H54 (cell line): ENCODE data around the gene LRRC26.

ENCODE experiments used
- DNase-seq: peaks from one replicate; pipeline ENCODE4 v3.0.0; 2011; ENCODE audit warnings: low spot score, mixed read lengths; ENCODE audit not compliant: insufficient read length
- FAIRE-seq: peaks from 3 replicates; lab custom pipeline; 2011; peaks lifted over from hg19 to GRCh38; lab: Jason Lieb, UNC
- POLR2A ChIP-seq: IDR thresholded peaks from 2 replicates; pipeline ENCODE4 v1.6.1; 2011; ENCODE audit warnings: low read depth, mild to moderate bottlenecking, low read length

The LRRC26 gene

DNA sequence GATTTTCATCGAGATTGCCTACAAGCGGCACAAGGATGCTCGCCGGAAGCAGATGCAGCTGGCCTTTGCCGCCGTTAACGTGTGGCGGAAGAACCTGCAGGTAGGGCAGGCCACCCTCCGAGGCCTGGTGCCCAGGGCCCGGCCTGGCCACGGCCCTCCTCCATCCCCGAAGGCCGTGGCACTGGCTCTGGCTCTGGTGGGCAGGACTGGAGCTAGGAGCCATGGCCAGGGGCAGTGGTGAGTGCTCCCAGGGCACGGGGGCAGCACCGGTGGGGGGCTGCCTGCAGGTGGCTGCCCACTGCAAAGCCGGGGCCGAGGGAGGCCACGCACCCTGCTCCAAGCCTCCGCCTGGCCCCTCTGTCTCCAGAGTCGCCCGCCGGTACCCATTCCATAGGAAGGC lies 6.0 kb downstream of the LRRC26 start:
- no peak for TF ChIP-seq POLR2A
- DNase-seq (no peak), FAIRE-seq (no peak)

- FAIRE-seq (no peak), DNase-seq (no peak)
- TF ChIP-seq POLR2A = no peak
Observed at GRCh38 chr9:137163365-137163715, 6.5 kb downstream of the LRRC26 start.

DNA sequence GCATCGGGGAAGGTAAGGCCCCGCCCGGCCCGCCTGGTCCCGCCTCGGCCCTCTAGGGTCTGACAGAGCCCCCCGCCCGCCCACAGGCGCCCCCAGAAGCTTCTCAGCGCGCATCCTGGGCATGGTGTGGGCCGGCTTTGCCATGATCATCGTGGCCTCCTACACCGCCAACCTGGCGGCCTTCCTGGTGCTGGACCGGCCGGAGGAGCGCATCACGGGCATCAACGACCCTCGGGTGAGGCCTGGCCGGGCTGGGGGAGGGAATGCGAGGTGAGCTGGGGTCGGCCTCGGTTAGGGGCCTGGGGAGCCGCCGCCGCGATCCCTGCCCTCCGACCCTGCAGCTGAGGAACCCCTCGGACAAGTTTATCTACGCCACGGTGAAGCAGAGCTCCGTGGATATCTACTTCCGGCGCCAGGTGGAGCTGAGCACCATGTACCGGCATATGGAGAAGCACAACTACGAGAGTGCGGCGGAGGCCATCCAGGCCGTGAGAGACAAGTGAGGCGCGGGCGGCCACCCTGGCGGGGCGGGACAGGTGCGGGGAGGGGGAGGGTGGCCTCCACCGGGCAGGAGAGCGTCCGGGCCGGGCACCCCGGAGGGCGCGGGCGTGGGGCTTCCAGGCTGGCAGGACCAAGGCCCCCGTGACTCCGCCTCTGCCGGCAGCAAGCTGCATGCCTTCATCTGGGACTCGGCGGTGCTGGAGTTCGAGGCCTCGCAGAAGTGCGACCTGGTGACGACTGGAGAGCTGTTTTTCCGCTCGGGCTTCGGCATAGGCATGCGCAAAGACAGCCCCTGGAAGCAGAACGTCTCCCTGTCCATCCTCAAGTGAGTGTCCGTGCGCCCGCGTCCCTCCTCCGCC lies 7.1 kb downstream of the LRRC26 start:
- TF ChIP-seq POLR2A = no peak
- DNase-seq (no peak), FAIRE-seq (no peak)

GRCh38 chr9:137161558-137162486 lies 8.0 kb downstream of the LRRC26 start:
- no peak for TF ChIP-seq POLR2A
- no peak for DNase-seq
- FAIRE-seq = no peak

DNA sequence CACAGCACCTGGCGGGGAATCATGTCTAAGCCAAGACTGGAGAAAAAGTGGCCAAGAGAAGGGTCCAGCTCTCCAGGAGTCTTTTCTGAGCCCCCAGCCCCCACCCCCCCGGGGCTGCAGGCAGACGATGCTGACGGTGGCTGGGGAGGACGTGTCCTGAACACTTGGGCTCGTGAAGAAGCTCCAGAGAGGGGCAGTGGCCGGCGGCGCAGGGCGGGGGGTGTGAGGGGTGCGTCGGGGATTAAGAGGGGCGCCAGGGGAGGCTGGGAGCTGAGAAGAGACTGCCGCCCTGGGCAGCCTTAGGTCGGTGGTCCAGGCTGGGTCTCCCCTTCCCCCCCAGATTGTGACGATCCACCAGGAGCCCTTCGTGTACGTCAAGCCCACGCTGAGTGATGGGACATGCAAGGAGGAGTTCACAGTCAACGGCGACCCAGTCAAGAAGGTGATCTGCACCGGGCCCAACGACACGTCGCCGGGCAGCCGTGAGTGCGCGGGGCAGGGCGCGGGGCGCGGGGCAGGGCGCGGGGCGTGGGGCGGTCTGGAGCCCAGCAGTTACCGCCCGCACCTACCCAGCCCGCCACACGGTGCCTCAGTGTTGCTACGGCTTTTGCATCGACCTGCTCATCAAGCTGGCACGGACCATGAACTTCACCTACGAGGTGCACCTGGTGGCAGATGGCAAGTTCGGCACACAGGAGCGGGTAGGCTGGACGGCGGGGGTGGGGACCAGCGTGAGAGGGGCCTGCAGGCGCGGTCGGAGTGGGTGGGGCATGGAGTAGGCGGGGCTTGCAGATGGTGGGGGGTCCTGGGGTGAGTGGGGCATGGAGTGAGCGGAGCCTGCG lies 8.9 kb downstream of the LRRC26 start:
- TF ChIP-seq POLR2A = no peak
- DNase-seq (no peak), FAIRE-seq (no peak)

DNA sequence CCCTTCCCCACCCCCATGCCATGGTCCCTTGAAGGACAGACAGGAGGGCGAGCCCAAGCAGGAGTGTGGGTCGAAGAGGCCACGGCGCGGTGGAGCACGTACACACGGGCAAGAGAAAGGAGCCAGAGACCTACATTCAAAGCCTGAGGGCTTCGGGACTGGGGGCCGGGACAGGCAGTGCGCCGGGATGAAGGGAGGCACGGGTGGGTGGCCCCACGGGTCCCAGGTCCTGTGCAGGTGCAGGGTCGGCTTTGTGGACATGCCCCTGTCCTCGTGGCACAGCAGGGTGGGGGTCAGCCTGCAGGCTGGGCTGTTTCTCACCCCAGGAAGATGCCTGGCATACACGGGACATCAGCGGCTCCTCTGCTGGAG lies 9.8 kb downstream of the LRRC26 start:
- no peak for FAIRE-seq
- DNase-seq = no peak
- no peak for TF ChIP-seq POLR2A

DNA sequence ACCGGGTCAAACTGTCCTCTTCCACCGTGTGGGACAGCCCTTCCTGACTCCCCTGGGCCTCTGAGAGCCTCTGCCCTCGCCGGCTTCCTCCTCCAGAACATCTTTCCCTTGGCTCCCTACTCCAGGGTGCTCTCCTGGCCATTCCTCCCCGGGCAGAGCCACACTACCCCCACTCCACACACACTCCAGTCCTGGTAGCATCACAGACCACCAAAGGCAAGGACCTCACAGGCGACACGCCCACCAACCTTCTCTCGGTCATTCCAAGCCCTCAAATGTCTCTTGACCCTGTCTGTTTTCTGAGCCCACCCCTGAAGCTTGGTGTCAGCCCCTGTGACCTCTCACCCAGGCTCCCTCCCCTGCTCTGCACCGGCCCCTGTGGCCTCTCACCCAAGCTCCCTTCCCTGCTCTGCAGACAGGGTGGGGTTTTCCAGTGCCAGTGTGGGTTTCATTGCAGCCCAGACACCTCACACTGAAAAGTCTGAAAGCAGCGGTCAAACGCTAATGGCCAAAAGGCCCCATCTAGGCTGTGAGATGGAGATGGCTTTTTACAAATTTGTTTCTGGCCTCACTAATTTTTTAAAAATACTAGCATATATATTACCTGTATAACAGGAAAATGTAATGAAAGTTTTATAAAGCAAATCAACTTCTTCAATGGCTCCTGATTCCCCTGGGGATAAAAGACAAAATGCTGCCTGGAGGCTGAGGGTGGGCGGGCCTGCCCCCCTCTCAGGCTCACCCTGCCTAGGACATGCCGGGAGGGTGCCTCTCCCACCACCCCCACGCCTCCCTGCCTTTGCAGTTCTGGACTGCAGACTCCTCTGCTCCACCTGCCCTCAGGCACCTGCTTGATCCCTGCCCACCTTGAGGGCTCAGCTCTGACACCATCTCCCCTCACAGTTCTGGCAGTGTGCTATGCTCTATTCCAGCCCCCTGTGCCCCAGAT lies 10.5 kb downstream of the LRRC26 start:
- DNase-seq (no peak), FAIRE-seq (no peak)
- no peak for TF ChIP-seq POLR2A

- TF ChIP-seq POLR2A = no peak
- DNase-seq (no peak), FAIRE-seq (no peak)
Observed at GRCh38 chr9:137158625-137159024, 11.2 kb downstream of the LRRC26 start.

GRCh38 chr9:137157618-137158415 lies 12.0 kb downstream of the LRRC26 start:
- DNase-seq (no peak), FAIRE-seq (no peak)
- TF ChIP-seq POLR2A = no peak

GRCh38 chr9:137156567-137157375 lies 13.1 kb downstream of the LRRC26 start:
- TF ChIP-seq POLR2A = no peak
- FAIRE-seq (no peak), DNase-seq (no peak)

- DNase-seq (no peak), FAIRE-seq (no peak)
- TF ChIP-seq POLR2A = no peak
Observed at GRCh38 chr9:137152844-137153405, 16.9 kb downstream of the LRRC26 start.
